Glomerular endothelial cell (primary cell): ENCODE results near the gene ZNF791. TPM values are rescaled to one million over a fixed set of nuclear protein-coding genes. Genes with fewer than 3 reads are reported as not detected.
"Not testable (repeated sequence)": the region's sequence is repeated elsewhere in the genome, so short reads cannot be mapped to it uniquely, and the experiment has no call there.

Experiments used
- DNase-seq: peaks from one replicate; pipeline ENCODE4 v3.0.0-alpha.2; 2011; ENCODE audit warnings: low read depth, low spot score; ENCODE audit errors: extremely low read depth
- total RNA-seq: library from RNA; depleted of rRNA; stranded (reverse); fragments of >200 nt; gene quantifications from 2 replicates; pipeline ENCODE4 v1.2.3, GENCODE V29; 2015

ZNF791 gene
- total RNA-seq, 1 donor from 2014 or later = 13.0 TPM

DNA sequence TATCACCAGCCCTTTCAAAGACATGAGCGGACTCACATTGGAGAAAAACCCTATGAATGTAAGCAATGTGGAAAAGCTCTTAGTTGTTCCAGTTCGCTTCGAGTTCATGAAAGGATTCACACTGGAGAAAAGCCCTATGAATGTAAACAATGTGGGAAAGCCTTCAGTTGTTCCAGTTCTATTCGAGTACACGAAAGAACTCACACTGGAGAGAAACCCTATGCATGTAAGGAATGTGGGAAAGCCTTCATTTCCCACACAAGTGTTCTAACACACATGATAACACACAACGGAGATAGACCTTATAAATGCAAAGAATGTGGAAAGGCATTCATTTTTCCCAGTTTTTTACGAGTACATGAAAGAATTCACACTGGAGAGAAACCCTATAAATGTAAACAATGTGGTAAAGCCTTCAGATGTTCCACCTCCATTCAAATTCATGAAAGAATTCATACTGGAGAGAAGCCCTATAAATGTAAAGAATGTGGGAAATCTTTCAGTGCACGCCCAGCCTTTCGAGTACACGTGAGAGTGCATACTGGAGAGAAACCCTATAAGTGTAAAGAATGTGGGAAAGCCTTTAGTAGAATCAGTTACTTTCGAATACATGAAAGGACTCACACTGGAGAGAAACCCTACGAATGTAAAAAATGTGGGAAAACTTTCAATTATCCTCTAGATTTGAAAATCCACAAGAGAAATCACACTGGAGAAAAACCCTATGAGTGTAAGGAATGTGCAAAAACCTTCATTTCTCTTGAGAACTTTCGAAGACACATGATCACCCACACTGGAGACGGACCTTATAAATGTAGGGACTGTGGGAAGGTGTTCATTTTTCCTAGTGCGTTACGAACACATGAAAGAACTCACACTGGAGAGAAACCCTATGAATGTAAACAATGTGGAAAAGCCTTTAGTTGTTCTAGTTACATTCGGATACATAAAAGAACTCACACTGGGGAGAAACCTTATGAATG lies 17.6 kb downstream of the ZNF791 start:
- no peak for DNase-seq

DNA sequence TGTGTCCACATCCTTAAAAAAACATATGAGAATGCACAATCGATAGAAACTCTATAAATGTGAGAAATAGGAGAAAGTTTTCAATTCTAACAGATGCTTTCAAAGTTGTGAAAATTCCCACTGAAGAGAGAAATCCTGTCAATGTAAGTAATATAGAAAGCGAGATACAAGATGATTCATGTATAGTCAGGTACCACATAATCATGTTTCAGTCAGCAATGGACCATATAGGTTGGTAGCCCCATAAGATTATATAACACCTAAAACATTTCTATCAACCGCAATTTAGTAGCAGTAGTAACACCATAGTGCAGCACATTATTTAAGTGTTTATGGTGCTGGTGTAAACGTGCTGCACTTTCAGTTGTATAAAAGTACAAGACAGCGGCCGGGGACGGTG lies 18.5 kb downstream of the ZNF791 start:
- DNase-seq = no peak

- no peak for DNase-seq
Measured at GRCh38 chr19:12636631-12637030, 25.9 kb downstream of the ZNF791 start.

DNA sequence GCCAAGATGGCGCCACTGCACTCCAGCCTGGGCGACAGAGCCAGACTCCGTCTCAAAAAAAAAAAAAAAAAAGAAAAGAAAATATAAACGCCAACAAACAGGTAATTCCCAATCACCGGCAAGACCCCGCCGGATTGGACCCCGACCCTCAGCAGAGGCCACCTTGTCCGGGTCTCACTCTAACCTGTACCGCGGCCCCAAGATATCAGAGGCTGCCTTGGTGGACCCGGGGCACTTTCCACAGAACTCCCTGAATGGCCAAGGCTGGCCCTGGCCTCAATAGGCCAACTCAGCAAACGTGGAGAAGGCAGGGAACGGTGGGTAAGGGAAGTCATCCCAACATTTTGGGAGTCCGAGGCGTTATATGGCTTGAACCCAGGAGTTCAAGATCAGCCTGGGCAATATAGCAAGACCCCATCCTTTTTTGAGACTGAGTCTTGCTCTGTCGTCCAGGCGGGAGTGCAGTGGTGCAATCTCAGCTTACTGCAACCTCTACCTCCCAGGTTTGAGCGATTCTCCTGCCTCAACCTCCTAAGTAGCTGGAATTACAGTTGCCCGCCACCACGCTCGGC lies 28.0 kb downstream of the ZNF791 start:
- no peak for DNase-seq

- peak; percentile 31 for DNase-seq
Measured at GRCh38 chr19:12639901-12640613, 29.3 kb downstream of the ZNF791 start.

DNA sequence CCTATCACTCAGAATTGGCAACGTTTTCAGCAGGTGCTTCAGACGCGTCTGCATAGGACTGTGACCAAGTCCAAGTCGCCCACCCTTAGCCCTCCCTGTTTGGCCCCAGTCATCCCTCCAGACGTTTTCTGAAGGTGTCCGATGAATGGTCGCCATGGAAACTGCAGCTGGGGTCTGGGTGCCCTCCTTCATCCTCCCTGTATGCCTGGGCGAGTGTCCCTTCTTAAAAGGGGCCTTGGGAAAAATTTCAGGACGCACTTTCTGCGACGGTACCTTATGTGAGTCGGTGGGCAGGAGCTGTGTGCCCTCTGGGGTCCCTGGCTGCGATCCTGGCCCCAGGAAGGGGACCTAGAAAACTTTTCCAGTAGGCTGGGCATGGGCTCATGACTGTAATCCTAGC lies 30.7 kb downstream of the ZNF791 start:
- DNase-seq = no peak

GRCh38 chr19:12642506-12642905 lies 31.8 kb downstream of the ZNF791 start:
- no peak for DNase-seq

DNA sequence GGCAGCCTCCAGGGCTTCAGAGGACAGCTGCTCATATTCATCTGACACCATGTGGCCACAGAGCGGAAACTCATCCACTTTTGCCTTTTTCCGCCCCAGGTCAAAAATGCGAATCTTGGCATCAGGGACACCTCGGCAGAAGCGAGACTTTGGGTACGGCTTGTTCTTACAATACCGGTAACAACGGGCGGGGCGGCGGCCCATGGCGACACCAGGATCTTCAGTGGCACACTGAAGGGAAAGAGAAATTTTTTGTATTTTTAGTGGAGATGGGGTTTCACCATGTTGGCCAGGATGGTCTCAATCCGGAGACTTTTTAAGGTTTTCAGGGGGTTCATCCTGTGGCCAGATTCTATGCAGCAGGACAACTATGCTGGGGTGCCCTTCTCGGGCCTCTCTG lies 33.0 kb downstream of the ZNF791 start:
- not testable (repeated sequence) for DNase-seq

DNA sequence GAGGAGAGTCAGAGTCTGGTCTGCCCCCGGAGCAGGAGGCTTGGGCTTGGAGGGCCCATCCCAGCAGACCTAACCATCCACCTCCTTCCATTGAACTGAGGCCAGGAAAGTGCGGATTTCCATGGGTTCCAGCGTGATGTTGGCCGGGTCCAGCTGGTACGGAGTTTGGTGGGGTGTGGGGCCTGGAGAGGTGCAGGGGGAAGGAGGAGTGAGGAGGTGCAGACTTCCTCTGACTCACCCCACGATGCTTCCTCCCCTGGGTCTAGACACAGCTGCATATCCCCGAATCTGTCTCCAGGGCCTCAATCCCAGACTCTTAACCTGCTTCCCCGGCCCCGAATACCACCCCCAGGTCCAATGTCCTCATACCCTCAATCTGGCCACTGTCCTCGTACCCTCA lies 35.8 kb downstream of the ZNF791 start:
- no peak for DNase-seq

- no peak for DNase-seq
Measured at GRCh38 chr19:12647047-12647446, 36.3 kb downstream of the ZNF791 start.

DNA sequence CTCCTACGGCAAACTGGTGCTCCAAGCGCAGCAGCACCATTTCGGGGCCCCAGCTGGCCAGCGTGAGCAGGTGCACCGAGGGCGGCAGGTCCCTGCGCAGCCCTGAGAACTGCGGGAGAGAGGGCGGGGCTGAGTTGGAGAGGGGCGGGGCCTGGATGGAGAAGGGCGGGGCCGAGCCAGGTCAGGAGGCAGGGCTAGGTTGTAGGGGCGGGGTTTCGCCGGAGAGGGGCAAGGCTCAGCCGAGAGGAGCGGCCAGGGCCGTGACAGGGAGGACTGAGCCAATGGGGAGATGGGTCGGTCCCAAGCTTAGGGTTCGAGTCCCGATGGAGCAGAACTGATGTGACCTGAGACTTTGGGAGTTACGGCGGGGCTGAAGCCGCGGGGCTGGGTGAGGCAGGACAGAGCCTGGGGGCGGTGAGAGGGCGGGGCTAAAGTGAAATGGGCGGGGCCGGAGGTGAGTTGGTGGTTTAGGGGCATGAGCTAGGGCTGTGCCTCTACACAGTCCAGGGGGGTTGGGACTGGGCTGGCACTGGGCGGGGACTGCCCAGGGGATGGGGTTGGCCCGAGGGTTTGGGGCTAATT lies 36.9 kb downstream of the ZNF791 start:
- no peak for DNase-seq

DNA sequence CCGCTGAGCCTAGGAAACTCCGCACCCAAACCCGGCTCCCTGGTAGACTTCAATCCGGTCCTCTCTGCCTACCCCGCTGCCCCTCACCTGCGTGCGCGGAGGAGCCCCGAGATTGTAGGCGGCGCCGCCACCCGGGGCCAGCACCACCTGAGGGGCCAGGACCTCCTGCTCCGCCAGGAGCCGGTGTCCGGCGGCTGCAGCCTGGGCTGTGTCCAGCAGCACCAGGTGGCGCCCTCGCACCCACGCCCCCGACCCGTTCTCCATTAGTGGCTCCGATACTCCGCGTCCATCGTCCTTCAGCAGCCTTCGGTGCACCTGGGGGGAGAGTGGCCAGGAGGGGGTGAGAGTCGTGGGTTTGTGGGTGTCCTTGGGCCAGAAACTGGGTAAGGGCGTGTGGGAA lies 37.4 kb downstream of the ZNF791 start:
- DNase-seq = no peak

GRCh38 chr19:12649941-12650340 lies 39.2 kb downstream of the ZNF791 start:
- no peak for DNase-seq

DNA sequence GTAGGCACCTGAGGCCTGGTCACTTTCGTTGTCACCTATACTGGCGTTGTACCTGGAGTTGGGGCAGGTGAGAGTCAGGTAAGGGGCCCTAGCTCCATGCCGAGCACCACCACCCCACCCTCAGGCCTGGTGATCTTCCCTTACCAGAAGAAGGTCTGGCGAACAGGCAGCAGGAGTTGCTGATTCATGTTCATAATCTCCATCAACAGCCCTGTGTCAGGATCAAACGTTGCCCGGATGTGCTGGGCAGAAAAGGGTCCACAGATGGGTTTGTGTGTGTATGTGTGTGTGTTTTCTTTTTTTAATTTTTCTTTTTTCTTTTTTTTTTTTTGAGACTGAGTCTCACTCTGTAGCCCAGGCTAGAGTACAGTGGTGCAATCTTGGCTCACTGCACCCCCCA lies 41.5 kb downstream of the ZNF791 start:
- DNase-seq = no peak

GRCh38 chr19:12655546-12655945 lies 44.8 kb downstream of the ZNF791 start:
- DNase-seq = no peak

DNA sequence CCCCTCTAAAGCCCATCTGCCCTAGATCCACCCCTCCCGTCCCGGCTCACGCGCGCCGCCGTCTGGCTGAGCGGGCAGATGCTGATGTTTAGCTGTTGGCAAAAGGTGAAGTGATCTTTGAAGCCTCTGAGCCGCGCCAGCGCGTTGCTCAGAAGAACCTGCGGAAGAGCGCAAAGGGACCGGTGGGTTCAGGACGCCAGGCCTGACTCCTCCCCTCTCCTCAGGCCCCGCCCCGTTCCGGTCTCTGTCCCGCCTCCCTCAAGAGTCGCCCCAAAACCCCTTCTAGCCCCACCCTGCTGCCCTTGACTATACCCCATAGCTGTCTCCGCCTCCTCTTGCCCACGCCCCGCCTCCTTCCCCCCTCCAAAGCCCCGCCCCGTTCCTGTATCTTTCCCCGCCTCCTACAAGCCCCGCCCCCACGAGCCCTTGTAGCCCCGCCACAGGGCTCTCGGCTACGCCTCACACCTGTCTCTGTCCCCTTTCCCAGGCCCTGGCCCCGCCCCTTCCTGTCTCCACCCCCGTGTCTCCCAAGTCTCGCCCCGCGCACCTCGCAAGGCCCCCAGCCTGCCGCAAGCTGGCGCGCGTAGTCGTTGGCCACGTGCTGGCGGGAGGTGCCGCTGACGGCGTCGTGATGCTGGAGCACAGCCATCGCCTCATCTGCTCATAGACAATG lies 46.3 kb downstream of the ZNF791 start:
- DNase-seq = no peak

DNA sequence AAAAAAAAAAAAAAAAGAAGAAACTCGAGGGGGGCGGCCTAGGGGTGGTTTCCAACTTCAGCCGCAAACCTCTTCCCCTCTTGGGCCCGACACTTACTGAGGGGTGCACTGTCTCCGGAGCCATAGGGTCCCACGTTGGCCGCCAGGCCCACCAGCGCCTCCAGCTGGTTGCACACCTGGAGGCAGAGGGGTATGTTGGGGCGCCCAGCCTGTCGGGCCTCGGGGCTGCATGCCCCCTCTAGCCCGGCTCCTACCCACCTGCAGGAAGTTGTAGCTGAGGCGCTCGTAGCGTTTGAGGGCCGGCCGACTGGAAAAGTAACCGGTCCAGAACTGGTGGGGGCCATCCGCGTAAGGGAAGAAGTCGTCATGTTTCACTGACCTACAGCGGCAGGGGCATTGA lies 47.2 kb downstream of the ZNF791 start:
- DNase-seq = no peak

- DNase-seq = no peak
Measured at GRCh38 chr19:12660980-12661379, 50.3 kb downstream of the ZNF791 start.

DNA sequence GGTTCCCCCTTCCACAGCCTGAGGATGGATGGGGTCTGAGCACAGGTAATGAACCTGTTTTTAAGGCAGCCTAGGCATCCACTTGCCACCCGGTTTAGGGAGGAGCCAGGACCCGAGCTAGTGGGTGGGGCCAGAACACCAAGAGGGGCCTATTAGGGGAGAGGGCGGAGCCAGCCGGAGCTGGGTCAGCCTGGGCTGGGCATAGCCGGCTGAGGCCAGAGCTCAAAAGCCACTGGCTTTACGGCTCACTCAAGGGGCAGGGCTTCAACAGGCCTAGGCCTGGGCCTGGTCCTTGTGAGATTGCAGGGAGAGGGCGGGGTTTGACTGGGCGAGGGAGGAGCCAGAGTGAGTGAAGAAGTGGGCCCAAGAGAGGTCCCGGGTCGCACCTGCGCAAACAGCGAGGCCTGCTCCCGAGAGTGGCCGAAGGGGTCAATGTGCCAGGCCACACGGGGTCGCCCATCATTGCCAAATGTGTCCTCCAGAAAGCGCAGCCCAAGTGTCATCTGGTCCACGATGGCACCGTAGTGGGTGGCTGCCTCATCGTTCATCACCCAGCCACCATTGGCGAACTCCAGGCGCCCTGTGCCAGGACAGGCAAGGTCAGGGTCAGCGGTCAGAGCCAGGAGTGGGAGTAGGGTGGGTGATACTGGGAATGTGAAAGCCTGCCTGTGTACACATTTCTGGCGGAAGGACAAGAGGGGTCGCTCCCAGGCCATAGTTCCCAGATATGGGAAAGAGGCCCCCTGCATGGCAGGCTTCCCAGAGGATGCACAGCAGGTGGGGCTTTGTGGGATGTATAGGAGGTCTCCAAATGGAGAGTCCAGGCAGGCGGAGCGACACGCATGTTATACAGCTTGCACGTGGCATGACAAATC lies 53.9 kb downstream of the ZNF791 start:
- DNase-seq = no peak

GRCh38 chr19:12665281-12665573 lies 54.5 kb downstream of the ZNF791 start:
- DNase-seq = no peak
